Endothelial cell of umbilical vein (primary cell): ENCODE results near the gene RNPEPL1.

Experiments used
- EZH2 ChIP-seq: IDR thresholded peaks from 2 replicates; pipeline ENCODE4 v1.6.1; 2012; ENCODE audit warnings: borderline replicate concordance, low read depth, mild to moderate bottlenecking, moderate library complexity, low read length, inconsistent platforms; ENCODE audit not compliant: severe bottlenecking
- MYC ChIP-seq: IDR thresholded peaks from one replicate; pipeline ENCODE4 v1.6.1; 2011; ENCODE audit warnings: mild to moderate bottlenecking, low read depth, low read length
- TF ChIP-seq, protein P1 (sequence below), 2 donors: IDR thresholded peaks; 1 replicate in 1 of 2; 2 replicates in 1 of 2; pipeline ENCODE4 v1.5.1; 2011; ENCODE audit warnings: low read length in 2 of 2, mild to moderate bottlenecking in 2 of 2, moderate library complexity in 2 of 2, control low read depth in 1 of 2, inconsistent platforms in 1 of 2, low read depth in 1 of 2; ENCODE audit not compliant: insufficient read depth in 1 of 2; ENCODE audit errors: extremely low read depth in 1 of 2

- no peak for TF ChIP-seq EZH2
- TF ChIP-seq, protein P1, sequence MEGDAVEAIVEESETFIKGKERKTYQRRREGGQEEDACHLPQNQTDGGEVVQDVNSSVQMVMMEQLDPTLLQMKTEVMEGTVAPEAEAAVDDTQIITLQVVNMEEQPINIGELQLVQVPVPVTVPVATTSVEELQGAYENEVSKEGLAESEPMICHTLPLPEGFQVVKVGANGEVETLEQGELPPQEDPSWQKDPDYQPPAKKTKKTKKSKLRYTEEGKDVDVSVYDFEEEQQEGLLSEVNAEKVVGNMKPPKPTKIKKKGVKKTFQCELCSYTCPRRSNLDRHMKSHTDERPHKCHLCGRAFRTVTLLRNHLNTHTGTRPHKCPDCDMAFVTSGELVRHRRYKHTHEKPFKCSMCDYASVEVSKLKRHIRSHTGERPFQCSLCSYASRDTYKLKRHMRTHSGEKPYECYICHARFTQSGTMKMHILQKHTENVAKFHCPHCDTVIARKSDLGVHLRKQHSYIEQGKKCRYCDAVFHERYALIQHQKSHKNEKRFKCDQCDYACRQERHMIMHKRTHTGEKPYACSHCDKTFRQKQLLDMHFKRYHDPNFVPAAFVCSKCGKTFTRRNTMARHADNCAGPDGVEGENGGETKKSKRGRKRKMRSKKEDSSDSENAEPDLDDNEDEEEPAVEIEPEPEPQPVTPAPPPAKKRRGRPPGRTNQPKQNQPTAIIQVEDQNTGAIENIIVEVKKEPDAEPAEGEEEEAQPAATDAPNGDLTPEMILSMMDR (IDR thresholded peaks at IDR 0.05; ENCODE audit: extremely low read depth in 1 of 2, insufficient read depth in 1 of 2, low read depth in 1 of 2, low read length in 2 of 2): no peak
- no peak for TF ChIP-seq MYC
Measured at GRCh38 chr2:240591784-240592183, 23.5 kb downstream of the RNPEPL1 start.
